ENCODE results near the gene VAV3. TPM values are rescaled to one million over a fixed set of nuclear protein-coding genes. Genes with fewer than 3 reads are reported as not detected.

VAV3 gene
- total and polyA plus RNA-seq, 9 of the 15 experiments (the other 6 are each of a cell fraction or from before 2014, with no cell fraction given), result not detected

- no peak for ATAC-seq
- Histone ChIP-seq H2AFZ (ENCODE audit: low read depth, low read length) (no peak overlapping the region), H3K79me2 (ENCODE audit: control insufficient read depth, insufficient read depth, low read length) (no peaks in the 10 kb centered on the region)
- TF ChIP-seq KLF16 (IDR thresholded peaks at IDR 0.05) (no peak), CHD1 (IDR thresholded peaks at IDR 0.05; ENCODE audit: low read length) (no peak), GMEB1 (CRISPR knock-in tag; IDR thresholded peaks at IDR 0.05) (no peak), BRD4 (IDR thresholded peaks at IDR 0.05) (no peak), SP1 (CRISPR knock-in tag; IDR thresholded peaks at IDR 0.05) (no peak), PHB2 (IDR thresholded peaks at IDR 0.05; ENCODE audit: low read depth) (no peak), HDAC3 (IDR thresholded peaks at IDR 0.05; ENCODE audit: borderline replicate concordance, partially characterized antibody) (no peak), MED1 (CRISPR knock-in tag; IDR thresholded peaks at IDR 0.05; ENCODE audit: borderline replicate concordance) (no peak), ZBTB9 (CRISPR knock-in tag; IDR thresholded peaks at IDR 0.05) (no peak), CUX1 (CRISPR knock-in tag; IDR thresholded peaks at IDR 0.05) (no peak), ZNF140 (CRISPR knock-in tag; IDR thresholded peaks at IDR 0.05) (no peak), E2F3 (CRISPR knock-in tag; IDR thresholded peaks at IDR 0.05) (no peak), KAT8 (IDR thresholded peaks at IDR 0.05; ENCODE audit: low read depth) (no peak), ATF4 (CRISPR knock-in tag; IDR thresholded peaks at IDR 0.05) (no peak), BRD9 (IDR thresholded peaks at IDR 0.05; ENCODE audit: low read depth, partially characterized antibody) (no peak), SAFB2 (IDR thresholded peaks at IDR 0.05; ENCODE audit: borderline replicate concordance, low read depth, low read length, severe bottlenecking) (no peak)
These were observed 14.9 kb upstream of the VAV3 start for GRCh38 chr1:107979926-107980325.

More at GRCh38 chr1:107979926-107980325, 14.9 kb upstream of the VAV3 start:
- Histone ChIP-seq H3K4me2 (ENCODE audit: insufficient read depth, low read length) (no peak overlapping the region), H3K27ac (ENCODE audit: extremely low read depth, low read depth, low read length) (no peak overlapping the region), H4K20me1 (replicated peaks; ENCODE audit: control insufficient read depth, insufficient read depth, low read length) (no peaks in the 10 kb centered on the region), H3K36me3 (ENCODE audit: control insufficient read depth, insufficient read depth, low read length) (no peaks in the 10 kb centered on the region), H3K9ac (ENCODE audit: insufficient read depth in 1 of 2, low read depth in 2 of 2, low read length in 2 of 2) (no peak overlapping the region), H3K4me3 (no peak overlapping the region), H3K9me1 (ENCODE audit: control insufficient read depth, insufficient read depth, low read length) (no peaks in the 10 kb centered on the region), H3K27me3 (ENCODE audit: control insufficient read depth in 2 of 2, insufficient read depth in 2 of 2, low read length in 2 of 2) (no peaks in the 10 kb centered on the region; a peak in 3 of 5 replicates), H3K9me3 (replicated peaks; ENCODE audit: control insufficient read depth, insufficient read depth, low read depth, low read length) (no peaks in the 10 kb centered on the region), H3K4me1 (replicated peaks in 1 of 2; ENCODE audit: control insufficient read depth in 2 of 2, insufficient read depth in 2 of 2, low read length in 2 of 2) (no peaks in the 10 kb centered on the region)
- ChIA-PET POLR2A (no interaction called here), CTCF (ENCODE audit: low intra/inter-chr PET ratio) (no interaction called here)
- WGBS (ENCODE audit: insufficient coverage, low coverage, missing lambda C conversion rate), result 0% methylated on average over 1 of the region's 2 CpGs
- BruUV-seq (replicated peaks), result no TSS peak
- intact Hi-C loops (cut with micrococcal nuclease), result no loop called here
- DNase-seq (ENCODE audit: extremely low read depth in 1 of 4, low spot score in 3 of 4) (no peak), FAIRE-seq (no peak)
- in situ Hi-C loops (cut with MboI), result no loop called here
